HG02610 (cell line): ENCODE data around the gene MOB3B.
A peak's percentile ranks its signal among the peaks of the same experiment; 100 is the strongest.
"Not testable (repeated sequence)": the region's sequence is repeated elsewhere in the genome, so short reads cannot be mapped to it uniquely, and the experiment has no call there.

Source experiments
- ATAC-seq: cut with Tn5 transposase; IDR thresholded peaks from one replicate; pipeline ENCODE4 v1.9.1; 2021; ENCODE audit warnings: mild to moderate bottlenecking, moderate library complexity; ENCODE audit not compliant: unreplicated experiment

The MOB3B gene

GRCh38 chr9:27519466-27520465 lies 9.8 kb downstream of the MOB3B start:
- ATAC-seq = no peak

- peak; percentile 54 for ATAC-seq
These were observed 10.8 kb downstream of the MOB3B start for GRCh38 chr9:27518809-27519208.

- no peak for ATAC-seq
These were observed 11.6 kb downstream of the MOB3B start for GRCh38 chr9:27518006-27518405.

- ATAC-seq = no peak
These were observed 15.1 kb downstream of the MOB3B start for GRCh38 chr9:27514551-27514950.

- ATAC-seq = no peak
These were observed 17.8 kb downstream of the MOB3B start for GRCh38 chr9:27511771-27512170.

GRCh38 chr9:27510780-27511179 lies 18.8 kb downstream of the MOB3B start:
- ATAC-seq = no peak

GRCh38 chr9:27506981-27507380 lies 22.6 kb downstream of the MOB3B start:
- ATAC-seq = no peak

- ATAC-seq = no peak
These were observed 23.9 kb downstream of the MOB3B start for GRCh38 chr9:27505744-27506161.

GRCh38 chr9:27504259-27504658 lies 25.4 kb downstream of the MOB3B start:
- ATAC-seq = no peak

GRCh38 chr9:27503623-27504022 lies 26.0 kb downstream of the MOB3B start:
- ATAC-seq = no peak

GRCh38 chr9:27500902-27501301 lies 28.7 kb downstream of the MOB3B start:
- not testable (repeated sequence) for ATAC-seq

GRCh38 chr9:27499451-27499850 lies 30.2 kb downstream of the MOB3B start:
- peak; percentile 62 for ATAC-seq

- no peak for ATAC-seq
These were observed 31.7 kb downstream of the MOB3B start for GRCh38 chr9:27497883-27498417.

- ATAC-seq = no peak
These were observed 33.5 kb downstream of the MOB3B start for GRCh38 chr9:27496135-27496504.

- no peak for ATAC-seq
These were observed 34.0 kb downstream of the MOB3B start for GRCh38 chr9:27495480-27496134.

- ATAC-seq = peak; percentile 74
These were observed 38.5 kb downstream of the MOB3B start for GRCh38 chr9:27491154-27491553.

- ATAC-seq = peak; percentile 71
These were observed 40.3 kb downstream of the MOB3B start for GRCh38 chr9:27489087-27489876.

- ATAC-seq = no peak
These were observed 41.7 kb downstream of the MOB3B start for GRCh38 chr9:27487927-27488326.

- no peak for ATAC-seq
These were observed 42.4 kb downstream of the MOB3B start for GRCh38 chr9:27487128-27487640.

- peak; percentile 68 for ATAC-seq
These were observed 44.5 kb downstream of the MOB3B start for GRCh38 chr9:27485158-27485557.

GRCh38 chr9:27483576-27483975 lies 46.0 kb downstream of the MOB3B start:
- ATAC-seq = no peak
